Measurements from ENCODE around the gene TEK.

TEK gene

DNA sequence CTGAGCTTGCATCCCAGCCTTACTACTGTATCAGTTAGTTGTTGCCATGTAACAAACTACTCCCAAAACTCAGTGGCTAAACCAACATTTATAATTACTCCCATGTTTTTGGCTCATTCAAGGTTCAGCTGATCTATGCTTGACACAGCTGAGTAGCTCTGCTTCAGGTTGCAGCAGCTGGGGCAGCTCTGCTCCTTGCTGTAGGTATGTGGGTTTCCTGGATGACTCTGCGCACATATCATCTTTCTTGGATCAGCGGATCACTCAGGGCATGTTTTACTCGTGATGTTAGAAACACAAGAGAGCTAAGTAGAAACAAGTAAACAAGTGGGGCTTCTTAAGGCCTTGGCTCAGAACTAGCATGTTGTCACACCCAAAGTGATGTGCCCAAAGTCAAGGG, 15.1 kb downstream of the TEK start:
- DNase-seq (ENCODE audit: low spot score) = no peak

DNA sequence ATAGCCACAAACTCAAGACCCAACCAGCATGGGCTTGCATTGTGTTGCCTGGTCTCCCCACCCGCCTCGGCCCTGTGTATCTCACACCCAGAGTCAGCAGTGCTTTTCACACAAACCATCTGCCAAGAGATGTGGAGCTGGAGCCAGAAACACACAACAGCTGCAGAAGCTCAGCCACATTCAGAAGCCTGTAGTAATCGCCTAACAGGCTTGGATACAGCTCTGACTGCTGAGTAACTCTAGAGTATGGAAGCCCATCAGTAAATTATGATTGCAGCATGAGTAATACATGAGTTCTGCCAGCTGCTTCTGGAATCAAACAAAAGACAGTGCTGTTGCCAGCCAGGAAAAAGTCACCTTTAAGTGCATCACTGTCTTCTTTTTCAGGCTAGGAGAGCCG, 16.0 kb downstream of the TEK start:
- DNase-seq (ENCODE audit: low spot score) = no peak

DNA sequence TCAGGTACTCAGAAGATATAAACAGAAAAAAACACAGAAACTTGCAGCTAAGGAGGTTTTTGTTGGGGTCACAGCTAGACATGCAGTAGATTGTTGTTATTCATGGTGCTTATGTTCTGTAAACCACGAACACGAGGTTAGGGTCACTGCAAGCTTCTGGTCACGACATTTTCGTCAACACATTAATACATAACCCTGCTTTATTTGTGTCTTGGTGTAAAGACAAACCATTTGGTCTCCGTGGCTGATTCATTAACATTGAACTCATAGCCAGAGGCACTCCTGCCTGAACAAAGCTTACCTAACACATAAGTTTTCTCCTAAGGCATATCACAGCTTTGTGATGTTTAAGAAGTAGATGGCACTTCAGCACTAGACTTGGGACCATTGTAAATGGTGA, 16.9 kb downstream of the TEK start:
- DNase-seq (ENCODE audit: low spot score) = no peak

DNA sequence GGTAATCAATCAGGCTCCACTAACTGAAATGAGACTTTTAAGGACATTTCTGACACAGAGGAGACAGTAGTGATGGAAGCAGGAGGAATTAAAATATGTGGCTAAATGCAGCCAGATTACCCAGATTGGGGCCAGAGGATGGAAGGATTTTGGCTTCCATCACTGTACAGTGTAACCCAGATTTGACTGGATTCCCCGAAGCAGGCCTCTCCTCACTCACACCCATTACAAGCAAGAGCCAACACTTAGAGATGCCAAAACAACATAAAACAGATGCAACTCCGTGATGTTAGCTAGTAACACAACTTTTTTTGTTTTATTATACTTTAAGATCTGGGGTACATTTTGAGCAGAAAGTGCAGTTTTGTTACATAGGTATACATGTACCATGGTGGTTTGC, 17.6 kb downstream of the TEK start:
- DNase-seq (ENCODE audit: low spot score) = no peak

DNA sequence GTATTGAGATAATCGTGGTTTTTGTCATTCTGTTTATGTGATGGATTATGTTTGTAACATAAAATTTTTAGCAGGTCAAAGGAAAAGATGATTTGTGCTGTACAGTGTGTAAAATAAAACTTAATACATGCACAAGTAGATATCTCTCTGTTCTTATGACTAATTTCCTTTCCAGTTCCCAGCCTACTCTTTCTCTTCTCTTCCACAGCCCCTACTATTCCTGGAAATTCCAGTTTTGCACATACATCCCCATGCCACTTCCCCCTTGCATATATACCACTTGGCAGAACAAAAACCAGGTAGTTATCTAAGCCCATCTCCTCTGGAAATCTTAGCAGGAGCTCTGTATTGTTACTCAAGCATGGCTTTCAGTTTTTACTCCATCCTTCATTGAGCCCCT, 20.2 kb downstream of the TEK start:
- no peak for DNase-seq (ENCODE audit: low spot score)

DNA sequence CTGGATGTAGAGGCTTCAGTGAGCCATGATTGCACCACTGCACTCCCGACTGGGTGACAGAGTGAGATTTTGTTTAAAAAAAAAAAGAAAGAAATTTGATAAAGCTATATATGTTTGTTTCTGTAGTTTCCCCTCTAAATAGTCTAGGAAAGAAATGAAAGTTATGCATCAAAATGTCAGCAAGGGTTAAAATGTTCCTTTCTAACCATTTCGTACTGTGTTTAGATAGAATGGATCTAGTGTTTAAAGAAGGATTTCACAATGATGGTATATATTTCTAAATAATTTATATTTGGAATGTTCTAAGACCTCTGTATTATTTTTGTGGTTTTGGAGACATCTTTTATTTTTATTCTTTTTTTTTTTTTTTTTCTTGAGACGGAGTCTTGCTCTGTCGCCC, 22.7 kb downstream of the TEK start:
- no peak for DNase-seq (ENCODE audit: low spot score)

DNA sequence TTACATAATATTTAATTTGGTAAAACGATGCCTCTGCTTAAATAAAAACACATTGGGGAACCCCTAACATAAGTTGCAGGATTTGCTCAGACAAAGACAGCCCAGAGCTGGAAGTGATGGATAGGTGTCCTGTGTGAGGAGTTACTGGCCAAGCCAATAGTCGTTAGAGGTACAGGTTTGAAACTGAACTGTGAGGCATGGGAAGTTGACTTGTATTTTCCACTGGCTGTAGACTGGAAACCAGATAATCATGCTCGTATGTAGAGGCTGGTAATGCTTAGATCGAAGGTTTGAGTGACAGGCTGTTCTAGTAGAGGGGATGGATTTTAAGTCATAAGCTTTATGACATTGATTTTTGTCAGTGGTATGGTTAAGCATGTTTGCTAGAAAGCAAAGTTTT, 24.8 kb downstream of the TEK start:
- DNase-seq (ENCODE audit: low spot score) = no peak

DNA sequence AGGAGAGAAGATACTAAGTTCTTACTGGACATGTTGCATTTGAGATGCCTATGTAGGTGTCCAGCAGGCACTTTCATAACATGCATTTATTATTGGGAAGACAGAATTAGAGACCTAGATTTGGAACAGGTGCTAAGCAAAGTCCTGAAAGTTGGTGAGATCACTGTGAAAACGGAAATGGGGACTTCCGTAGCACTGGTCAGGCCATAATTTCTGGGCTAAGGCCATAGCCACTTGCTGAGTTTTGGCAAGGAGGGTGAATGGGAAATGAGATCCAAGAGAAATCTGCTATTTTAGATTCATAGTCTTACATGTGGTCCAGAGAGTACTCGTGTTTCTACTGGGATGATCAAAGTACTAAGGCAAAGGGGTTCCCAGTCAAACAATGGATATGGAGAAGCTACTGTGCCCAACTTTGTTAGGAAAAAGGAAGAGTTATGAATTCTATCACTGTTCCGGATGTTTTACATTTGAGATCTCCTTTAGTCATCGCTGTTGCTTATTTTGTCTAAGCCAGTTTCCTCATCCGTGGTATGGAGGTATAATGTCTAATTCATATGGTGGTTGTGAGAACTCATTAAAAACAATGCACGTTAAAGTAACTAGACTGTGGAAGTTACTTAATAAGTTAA, 33.4 kb downstream of the TEK start:
- DNase-seq (ENCODE audit: low spot score) = no peak

DNA sequence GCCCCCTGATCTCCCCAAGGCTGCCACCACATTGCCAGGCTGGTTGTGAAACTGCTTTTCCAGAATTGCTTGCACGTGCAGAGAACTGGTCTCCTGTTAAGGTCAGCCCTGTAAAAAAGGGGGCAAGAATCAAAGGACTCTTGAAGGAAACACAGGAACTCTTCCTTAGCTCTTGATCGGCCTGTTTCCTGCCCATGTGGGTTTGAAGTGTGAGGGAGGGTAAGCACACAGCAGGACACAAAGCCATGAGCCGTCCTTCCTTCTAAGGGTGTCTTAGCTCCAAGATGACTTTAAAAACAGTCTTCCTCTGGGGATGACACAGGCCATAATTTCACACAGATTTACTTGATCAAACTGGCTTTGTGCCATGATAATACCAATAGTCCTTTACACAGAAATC, 36.1 kb downstream of the TEK start:
- DNase-seq (ENCODE audit: low spot score) = no peak

DNA sequence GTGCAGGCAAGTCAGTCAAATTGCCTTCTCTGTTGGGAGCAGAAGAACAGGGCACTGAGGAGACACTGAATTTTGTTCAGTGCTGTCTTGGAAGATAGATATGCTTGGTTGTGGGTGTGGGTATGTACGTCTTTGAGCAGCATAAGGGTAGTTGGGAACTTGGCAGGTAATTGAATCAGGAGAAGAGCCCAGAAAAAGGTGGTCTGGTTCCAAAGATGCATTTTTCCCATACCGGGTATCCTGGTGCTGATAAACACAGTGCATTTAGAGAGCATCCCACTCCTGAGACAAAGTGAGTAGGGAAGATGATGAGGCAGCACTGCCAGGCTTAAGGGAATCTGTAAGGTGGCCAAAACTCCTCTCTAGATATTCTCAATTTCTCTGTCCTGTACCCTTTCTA, 40.6 kb downstream of the TEK start:
- no peak for DNase-seq (ENCODE audit: low spot score)

DNA sequence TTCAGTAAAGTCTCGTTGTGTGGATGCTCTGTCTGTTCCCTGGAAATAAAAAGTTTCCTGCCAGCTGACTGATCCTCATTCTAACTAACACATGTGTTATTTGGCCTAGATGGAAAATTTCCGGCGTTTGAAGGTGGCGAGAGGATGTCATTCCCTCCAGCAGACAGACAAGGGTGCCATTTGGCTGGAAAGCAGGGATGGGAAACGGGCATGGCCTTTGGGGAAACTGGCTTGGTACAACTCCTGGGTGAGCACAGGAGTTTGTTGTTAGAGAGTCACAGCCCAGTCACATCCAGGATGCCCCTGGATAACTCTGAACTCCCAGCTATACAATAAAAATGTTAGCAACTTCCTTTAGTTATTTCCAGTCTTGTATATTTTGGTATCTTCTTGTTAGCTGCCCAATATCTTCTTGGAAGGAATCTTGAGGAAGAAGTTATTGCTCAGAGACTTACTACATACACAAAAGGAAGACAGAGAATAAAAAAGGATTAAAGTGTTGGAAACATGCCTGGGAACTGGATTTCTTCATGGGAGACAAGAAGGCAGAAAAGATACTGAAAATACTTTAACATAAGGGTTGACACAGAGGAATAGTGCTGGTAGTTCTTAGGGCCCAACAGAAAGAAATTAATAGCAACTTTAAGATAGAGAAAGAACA, 41.9 kb downstream of the TEK start:
- no peak for DNase-seq (ENCODE audit: low spot score)

DNA sequence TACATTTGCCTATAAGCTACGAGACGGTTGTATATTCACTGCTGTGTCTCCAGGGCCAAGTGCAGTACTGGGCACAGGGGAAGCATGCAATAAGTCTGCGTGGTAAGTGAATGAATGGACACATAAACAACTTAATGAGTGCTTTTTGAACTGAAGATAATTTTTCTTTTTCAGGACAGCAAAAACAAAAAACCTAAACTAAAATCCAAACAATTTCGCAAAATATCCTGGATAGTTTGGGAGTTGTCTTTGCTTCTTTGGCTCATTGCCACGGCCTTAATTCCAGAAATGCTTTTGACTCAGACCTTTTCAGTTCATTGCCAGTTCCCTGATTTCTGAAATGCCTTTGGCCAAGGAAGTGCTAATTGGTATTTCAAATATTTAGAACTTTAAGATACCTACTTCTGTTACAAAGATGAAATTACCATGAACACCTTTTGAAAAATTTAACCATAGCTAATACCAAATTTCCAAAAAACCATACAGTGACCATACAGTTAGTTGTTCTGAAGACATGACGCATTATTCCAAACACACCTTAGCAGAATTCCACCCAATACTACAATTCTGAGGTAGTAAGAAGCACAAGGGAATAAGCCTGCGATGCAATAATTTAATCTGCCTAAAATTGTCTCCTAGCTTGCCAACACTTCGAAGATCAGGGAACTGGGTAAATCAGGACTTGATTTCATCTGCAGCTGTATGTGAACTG, 42.8 kb downstream of the TEK start:
- no peak for DNase-seq (ENCODE audit: low spot score)

DNA sequence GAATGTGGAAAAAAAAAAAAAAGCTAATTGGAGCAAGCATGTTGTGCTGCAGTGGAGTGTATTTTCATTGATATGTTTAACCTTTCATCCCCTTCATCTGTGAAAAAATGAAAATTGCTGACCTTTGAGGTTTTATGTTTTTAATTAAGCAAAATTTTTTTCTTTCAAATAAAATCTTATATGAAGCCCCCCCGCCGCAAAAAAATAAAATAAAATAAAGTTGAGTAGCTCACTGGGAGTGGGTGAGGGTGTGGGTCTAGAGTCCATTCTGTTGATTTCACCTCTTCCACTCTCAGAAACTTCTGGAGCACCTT, 43.3 kb downstream of the TEK start:
- no peak for DNase-seq (ENCODE audit: low spot score)

DNA sequence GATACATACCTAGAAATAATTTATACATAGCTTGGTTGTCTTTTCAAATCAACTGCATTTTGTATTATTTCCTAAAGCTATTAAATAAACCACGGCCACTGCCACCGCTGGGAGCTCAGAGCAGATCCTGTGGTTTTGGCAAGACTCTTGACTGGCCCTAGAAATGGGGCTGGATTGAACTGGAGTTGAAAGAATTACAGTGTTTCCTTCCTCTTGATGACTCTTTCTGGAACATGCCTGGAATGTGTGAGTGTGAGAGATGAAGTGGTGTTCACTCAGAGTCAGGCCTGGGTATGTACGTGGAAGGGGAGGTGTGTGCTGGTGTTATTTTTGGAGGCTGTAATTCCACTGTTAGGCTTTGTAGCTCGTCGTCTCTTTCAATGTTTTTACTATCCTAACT, 45.9 kb downstream of the TEK start:
- no peak for DNase-seq (ENCODE audit: low spot score)

DNA sequence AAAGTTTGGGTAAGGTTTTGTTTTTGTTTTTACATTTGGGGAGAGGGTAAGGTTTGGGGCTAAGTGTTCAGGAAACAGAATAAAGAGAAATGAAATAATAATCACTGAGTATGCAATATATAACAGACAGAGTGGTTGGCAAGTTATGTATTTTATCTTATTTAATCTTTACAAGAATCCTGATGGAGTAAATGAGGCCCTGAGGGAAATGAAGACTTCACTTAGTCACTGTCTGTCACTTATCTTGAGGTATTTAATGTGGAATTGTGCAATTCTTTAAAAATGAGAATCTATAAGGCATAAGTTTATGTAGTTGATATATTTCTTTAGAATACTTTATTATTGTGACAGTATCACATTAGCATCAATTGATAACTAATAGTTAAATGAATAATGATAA, 48.1 kb downstream of the TEK start:
- no peak for DNase-seq (ENCODE audit: low spot score)

DNA sequence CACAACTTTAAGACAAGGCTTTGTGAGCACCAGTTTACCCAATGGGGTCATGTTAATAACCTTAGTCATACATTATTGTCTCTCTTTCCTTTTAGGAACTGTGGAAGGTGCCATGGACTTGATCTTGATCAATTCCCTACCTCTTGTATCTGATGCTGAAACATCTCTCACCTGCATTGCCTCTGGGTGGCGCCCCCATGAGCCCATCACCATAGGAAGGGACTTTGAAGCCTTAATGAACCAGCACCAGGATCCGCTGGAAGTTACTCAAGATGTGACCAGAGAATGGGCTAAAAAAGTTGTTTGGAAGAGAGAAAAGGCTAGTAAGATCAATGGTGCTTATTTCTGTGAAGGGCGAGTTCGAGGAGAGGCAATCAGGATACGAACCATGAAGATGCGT, 48.7 kb downstream of the TEK start:
- DNase-seq (ENCODE audit: low spot score) = no peak

DNA sequence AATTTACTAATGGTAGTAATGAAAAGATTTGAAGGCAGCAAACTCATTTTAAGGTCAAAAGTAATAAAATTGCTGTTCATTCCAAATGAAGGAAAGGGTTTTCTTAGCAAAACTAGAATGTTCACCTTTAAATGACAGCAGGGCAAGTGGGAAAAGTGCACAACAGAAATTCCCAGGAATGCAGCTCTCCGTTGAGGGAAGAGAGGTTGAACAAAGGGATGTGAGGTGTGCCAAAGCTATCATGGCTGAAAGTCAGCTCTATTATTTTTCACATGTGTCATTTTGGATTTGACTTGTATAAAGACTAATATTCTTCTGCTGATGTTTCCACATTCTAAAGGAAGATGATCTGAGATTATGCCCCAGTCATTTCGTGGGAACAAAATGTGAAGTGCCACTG, 51.6 kb downstream of the TEK start:
- no peak for DNase-seq (ENCODE audit: low spot score)

DNA sequence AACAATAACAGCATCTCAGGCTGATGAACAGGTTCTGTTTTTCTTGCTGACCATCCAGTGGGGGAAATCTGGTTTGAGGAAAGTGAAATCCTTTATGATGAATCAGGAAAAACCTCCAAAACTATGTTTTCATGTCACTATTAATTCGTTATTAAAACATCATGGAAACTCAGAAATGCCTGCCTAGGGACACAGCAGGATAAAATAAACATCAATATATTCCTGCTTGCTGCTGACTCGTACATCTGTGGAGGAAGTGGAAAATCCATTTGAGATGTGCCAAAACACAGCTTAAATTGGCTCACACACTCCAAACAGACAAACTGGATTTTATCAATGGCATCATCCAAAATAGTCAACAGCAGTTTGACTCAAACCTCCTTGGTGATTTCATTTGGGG, 53.0 kb downstream of the TEK start:
- no peak for DNase-seq (ENCODE audit: low spot score)

DNA sequence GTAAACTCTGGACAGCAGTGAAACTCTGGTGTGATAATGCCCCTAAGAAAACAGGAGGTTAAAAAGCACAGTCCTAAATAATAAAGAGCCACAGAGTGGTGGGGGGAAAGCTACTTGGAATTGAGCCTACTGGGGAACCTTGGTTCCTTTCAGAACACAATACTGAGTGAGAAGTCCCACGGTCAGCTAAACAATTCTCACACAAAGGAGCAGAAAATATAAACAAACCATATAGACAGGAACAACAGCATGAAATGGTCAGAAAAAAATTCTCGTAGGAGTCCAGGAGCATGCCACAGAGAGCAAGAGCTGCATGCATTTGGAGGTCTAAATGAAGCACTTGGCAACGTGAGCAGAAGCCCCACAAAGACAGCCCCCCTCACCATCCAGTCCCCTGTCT, 56.0 kb downstream of the TEK start:
- no peak for DNase-seq (ENCODE audit: low spot score)

DNA sequence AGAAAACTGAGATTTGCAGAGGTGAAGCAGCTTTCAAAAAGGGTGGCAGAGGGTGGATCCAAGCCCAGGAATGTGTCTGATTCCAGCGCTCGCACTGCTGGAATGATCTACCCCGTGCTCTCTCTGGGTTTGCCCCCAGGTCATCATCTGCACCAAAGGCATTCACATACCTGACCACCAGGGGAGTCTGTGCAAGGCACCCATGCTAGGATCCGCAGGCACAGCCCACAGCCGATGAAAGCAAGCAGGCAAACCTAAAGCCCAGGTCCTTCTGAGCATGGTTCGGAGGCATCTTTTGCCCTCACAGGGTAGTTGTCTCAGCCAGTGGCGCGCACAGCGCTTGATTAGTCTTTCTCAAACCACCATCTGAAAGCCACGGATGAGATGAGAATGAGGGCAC, 56.6 kb downstream of the TEK start:
- no peak for DNase-seq (ENCODE audit: low spot score)

DNA sequence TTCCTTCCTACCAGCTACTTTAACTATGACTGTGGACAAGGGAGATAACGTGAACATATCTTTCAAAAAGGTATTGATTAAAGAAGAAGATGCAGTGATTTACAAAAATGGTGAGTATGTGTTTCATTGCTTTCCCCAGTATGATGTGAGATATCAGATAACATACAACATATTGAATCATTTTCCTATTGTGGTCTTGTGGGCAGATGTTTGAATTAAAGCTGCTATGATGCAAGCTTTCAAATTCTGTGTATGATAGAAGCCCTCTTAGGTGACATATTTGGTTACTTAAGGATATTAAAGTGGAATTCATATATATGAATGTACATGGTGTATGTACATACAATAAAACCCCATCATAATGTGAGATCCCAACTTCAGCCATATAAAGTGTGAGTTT, 59.5 kb downstream of the TEK start:
- no peak for DNase-seq (ENCODE audit: low spot score)

DNA sequence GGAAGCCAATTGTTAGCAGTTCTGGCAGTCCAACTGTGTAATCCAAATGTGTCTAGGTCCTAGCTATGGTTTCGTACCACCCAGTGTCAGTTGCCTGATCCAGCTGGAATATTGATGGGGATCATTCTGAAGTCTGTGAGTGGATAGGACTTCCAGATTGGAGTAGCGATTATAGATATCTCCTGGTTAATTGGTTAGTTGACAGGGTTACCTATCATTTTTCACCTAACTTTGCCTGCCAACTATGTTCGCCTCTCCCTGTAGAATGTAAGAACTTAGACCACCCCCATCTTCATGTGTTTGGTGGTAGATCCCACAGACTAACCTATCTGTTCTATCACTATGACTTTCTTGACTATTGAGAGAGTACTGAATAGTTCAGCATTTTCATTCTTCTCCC, 59.9 kb downstream of the TEK start:
- DNase-seq (ENCODE audit: low spot score) = no peak

DNA sequence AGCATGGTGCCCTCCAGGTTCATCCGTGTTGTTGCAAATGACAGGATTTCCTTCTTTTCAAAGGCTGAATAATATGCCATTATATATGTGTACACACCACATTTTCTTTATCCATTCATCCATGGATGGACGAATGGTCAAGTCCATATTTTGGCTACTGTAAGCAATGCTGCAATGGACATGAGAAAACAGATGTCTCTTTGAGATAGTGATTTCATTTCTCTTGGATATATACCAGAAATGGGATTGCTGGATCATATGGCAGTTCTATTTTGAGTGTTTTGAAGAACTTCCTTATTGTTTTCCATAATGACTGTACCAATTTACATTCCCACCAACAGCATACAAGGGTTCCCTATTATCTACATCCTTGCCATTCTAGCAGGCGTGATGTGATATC, 67.9 kb downstream of the TEK start:
- DNase-seq (ENCODE audit: low spot score) = no peak

DNA sequence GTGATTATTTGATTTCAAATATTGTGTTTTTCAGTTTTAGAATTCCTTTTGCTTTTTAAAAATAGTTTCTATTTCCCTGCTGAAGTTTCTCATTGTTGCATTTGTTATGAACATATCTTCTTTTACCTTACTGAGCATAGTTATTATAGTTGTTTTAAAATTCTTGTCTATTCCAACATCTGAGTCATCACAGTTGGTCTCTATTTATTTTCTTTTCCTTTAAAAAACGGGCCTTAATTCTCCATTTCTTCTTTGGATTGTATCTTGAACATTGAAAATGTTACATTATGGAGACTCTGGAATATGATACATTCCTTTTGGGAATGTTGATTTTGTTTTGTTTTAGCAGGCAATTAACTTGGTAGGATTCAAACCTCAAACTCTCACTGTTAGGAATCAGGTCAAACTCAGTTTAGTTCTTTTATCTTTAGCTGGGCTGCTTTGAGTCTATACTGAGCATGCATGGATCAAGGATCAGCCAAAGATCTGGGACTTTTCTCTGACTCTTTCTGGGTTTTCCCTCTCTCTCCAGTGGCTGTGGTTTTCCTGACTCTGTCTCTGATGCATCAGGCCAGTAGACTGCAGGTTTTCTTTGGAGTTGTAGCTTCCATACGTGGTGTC, 70.3 kb downstream of the TEK start:
- no peak for DNase-seq (ENCODE audit: low spot score)

Data from activated CD4-positive, alpha-beta T cell treated with anti-CD3 and anti-CD28 coated beads, Interleukin-2, Interleukin-4, amounts not matched to agents 100 ng/mL and 50 ng/mL, durations not matched to agents 16 hours and 8 hours (primary cell).